DMS 273 (cell line): ENCODE data around the gene VWA3A.
"Not testable (repeated sequence)": the region's sequence is repeated elsewhere in the genome, so short reads cannot be mapped to it uniquely, and the experiment has no call there.

ENCODE experiments used
- DNase-seq: peaks from one replicate; lab custom pipeline; 2025; ENCODE audit not compliant: unreplicated experiment; lab: John Stamatoyannopoulos, UW

Gene VWA3A

GRCh38 chr16:22081050-22081449 is 11.3 kb upstream of the VWA3A start:
- no peak for DNase-seq

GRCh38 chr16:22086440-22086839 is 5.9 kb upstream of the VWA3A start:
- no peak for DNase-seq

DNA sequence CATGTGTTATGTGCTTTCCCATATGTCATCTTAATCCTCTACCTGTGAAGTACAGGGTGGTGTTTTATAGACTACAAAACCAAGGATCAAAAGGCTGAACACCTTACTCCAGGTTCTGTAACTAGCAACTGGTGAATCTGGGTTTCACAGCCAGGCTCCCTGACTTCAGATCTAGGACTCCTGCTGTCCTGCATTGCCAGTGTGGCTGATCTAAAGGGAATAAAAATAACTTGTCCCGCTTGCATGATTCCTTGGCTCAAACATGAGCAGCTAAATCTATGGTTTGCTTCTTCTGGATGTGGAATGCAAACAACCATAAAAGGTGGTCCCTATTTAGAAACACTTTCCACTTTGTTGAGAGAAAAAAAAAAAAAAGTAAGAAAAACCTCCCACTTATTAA is 3.7 kb upstream of the VWA3A start:
- DNase-seq, result no peak

DNA sequence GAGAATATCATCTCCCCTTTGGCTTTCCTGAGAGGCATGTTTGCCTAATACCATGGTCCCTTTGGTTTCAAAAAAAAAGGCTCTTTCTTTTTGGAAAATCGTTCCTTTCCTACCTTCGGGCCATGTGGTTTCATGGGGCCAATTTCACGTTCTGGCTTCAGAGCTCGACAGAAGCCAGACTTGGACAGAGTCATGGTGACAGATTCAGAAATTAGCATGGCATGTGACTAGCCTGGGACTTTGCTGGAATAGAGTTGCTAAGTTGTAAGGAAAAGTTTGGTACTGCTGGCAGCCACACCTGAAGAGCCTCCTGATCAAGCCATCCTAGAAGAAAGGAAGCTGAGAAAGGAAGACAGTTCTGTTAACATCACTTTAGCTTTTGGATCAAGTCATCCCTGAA is 2.4 kb upstream of the VWA3A start:
- no peak for DNase-seq

- no peak for DNase-seq
These were observed 620 bp upstream of the VWA3A start for GRCh38 chr16:22091721-22092120.

- no peak for DNase-seq
These were observed 990 bp downstream of the VWA3A start for GRCh38 chr16:22093331-22093730.

DNA sequence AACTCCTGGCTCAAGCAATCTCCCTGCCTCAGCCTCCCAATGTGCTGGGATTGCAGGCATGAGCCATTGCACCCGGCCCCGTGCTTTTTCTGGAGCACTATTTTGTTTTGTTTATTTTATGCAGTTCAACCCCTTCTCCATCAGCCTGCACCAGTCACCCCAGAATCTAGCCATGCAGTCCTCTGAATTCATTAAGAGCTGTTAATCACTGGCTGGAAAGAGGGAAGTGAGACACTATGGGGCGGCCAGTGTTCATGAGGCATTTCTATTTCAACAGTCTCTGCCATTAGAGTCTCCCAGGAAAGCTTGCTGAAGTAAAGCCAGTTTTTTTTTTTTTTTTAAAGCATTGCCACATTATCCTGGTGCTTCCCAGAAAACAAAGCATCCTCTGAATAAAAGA is 1.7 kb downstream of the VWA3A start:
- no peak for DNase-seq

GRCh38 chr16:22098405-22099255 is 6.3 kb downstream of the VWA3A start:
- peak; percentile 79 for DNase-seq

DNA sequence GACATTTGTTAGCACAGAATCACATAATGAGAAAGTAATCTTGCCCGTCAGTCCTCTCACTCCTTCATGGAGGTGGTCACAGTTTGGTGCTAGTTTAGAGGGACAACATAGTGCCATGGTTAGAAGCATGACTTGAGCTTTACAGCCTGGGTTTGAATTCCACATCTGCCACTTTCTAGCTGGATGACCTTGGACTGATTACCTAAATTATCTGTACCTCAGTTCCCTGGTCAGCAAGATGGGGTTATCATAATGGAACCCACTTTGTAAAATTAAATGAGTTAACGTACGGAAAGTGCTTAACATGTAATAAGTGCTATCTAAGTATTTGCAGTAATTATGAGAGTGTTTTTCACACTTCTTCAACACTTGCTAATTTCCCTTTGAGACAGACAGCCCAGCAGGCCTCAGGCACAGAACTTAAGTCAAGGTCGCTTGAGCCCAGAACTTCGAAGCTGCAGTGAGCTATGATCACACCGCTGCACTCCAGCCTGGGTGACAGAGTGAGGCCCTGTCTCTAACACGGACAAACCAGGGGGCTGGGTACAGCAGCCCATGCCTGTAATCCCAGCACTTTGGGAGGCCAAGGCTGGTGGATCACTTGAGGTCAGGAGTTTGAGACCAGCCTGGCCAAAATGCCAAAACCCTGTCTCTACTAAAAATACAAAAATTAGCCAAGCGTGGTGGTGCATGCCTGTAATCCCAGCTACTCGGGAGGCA is 7.1 kb downstream of the VWA3A start:
- no peak for DNase-seq

DNA sequence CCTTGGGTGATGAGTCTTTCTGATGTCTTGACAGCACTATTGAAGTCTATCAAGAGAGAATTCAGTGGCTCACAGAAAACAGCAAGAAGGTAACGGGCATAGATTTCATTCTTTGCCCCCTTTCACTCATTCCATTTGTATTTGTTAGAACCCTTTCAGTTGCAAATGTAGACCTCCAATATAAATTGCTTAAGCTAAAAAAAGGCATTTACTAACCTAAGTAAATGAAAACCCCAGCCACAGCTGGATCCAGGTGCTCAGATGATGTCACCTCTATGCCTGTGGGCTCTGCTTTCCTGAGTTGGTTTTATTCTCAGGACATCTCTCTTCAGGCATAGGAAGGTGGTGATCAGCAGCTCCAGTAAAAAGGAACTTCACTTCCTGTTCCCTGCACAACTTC is 11.1 kb downstream of the VWA3A start:
- DNase-seq, result no peak

DNA sequence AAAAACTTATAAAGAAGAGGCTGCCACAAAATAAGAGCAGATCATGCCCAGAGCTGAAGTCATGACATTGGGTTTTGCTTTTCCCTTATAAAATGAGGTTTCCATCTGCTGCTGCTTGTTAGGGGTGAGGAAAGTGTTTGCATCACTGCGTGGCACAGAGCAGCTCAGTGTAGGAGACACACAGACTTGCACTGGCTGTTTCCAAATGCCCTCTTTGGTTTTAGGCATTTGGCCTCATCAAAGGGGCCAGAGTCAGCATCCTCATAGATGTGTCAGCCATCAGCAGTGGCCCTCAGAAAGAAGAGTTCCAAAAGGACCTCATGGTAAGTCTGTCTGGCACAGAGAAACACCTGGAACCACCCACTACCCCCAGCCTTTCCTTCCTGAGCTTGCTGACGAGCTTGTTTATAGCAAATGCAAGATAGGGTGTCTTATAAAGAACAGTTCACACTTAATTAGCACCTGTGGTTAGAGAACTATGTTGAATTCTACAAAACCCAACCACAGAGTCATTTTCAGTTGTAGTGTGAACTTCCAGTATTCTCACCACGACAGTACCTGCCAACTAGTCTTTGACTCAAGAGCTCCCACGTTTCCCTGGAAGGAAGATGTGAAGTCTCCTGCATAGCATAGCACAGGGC is 17.0 kb downstream of the VWA3A start:
- DNase-seq, result no peak

DNA sequence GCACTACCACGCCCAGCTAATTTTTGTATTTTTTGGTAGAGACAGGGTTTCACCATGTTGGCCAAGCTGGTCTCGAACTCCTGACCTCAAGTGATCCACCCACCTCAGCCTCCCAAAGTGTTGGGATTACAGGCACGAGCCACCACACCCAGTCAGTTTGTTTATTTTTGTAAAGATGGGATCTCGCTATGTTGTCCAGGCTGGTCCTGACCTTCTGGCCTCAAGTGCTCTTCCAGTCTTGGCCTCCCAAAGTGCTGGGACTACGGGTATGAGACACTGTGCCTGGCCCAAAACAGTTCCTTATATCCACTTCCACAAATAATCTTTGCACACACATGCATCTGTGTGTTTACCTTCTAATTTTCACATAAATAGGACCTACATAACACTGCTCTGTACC is 19.3 kb downstream of the VWA3A start:
- not testable (repeated sequence) for DNase-seq

GRCh38 chr16:22116095-22116700 is 23.9 kb downstream of the VWA3A start:
- DNase-seq, result no peak

DNA sequence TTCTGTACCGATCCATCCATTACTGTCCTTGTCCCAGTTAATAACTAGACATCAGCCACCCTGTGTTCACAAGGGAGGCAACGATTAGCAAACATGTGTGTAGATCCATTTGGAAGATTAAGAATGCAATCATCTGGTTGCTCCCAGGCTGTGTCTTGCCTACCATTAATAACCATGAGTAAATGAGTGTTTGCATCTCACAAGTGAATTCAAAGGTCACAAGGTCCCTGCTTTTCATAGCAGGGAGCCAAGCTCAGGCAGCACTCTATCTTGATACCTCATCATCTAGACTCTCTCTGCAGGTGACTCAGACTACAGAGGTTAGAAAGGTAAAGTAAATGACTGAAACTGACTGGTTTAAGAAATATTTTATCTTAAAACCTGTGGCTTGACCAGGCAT is 25.3 kb downstream of the VWA3A start:
- DNase-seq, result no peak

GRCh38 chr16:22120440-22120839 is 28.1 kb downstream of the VWA3A start:
- no peak for DNase-seq

DNA sequence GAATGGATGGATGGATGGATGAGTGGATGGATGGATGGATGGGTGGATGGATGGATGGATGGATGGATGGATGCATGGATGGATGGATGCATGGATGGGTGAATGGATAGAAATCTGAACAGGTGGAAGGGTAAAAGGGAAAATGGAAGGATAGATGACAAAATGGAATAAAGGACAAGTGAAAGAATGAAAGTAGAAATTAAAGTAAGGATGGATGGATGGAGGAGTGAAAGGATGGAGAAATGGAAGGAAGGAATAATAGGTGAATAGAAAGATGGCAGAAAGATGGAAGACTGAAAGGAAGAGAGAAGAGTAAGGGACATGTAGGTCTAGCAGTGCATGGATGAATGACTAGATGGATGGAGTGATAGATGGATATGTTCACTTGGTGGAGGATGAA is 29.9 kb downstream of the VWA3A start:
- DNase-seq, result no peak

- peak; percentile 22 for DNase-seq
These were observed 30.8 kb downstream of the VWA3A start for GRCh38 chr16:22123146-22123545.

GRCh38 chr16:22123759-22124490 is 31.6 kb downstream of the VWA3A start:
- no peak for DNase-seq

GRCh38 chr16:22124583-22125284 is 32.4 kb downstream of the VWA3A start:
- no peak for DNase-seq

DNA sequence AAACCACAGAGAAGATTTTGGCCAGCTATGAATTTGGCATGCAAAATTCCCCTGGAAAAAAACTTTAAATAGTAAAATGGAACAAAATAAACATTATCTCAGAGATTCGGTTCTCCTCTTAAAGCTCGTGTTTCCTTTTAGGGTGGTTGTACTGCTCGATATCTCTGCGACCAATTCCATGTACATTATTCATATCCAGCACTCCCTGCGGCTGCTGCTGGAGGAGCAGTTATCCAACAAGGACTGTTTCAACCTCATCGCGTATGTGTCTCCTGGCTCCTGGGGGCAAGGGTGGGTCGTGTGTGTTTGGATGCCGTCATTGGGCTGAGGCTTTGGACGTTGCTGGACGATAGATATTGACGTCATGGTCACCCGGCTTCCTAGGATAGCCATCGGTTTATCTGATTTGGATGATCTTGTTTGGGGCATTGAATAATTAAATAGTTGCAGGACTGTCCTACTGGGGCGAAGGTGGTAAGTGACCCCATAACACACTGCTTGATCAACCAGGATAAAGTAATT is 33.8 kb downstream of the VWA3A start:
- no peak for DNase-seq
